ENCODE data around the gene IRAK1BP1.

- TF ChIP-seq CTCF (IDR thresholded peaks at IDR 0.05) (no peak), POLR2A (IDR thresholded peaks at IDR 0.05) (no peak)
These were observed 36.5 kb upstream of the IRAK1BP1 start for GRCh38 chr6:78830805-78831204.
